C4-2B (cell line): Measurements from ENCODE around the gene UPF2.

ENCODE experiments used
- H3K27ac ChIP-seq: fragments of 450-650 bp; 2 replicates; pipeline ENCODE4 v1.5.1; 2017
- ZFX ChIP-seq: fragments of 450-650 bp; IDR thresholded peaks from 2 replicates; pipeline ENCODE4 v1.6.1; 2017
- TF ChIP-seq, protein P1 (sequence below): fragments of 450-650 bp; conservative IDR thresholded peaks from 2 replicates; pipeline ENCODE4 v1.5.1; 2017; ENCODE audit warnings: mild to moderate bottlenecking

UPF2 gene

GRCh38 chr10:12031404-12031803, 11.2 kb downstream of the UPF2 start:
- no peak overlapping the region for H3K27ac ChIP-seq
- TF ChIP-seq ZFX, result no peak
- TF ChIP-seq, protein P1, sequence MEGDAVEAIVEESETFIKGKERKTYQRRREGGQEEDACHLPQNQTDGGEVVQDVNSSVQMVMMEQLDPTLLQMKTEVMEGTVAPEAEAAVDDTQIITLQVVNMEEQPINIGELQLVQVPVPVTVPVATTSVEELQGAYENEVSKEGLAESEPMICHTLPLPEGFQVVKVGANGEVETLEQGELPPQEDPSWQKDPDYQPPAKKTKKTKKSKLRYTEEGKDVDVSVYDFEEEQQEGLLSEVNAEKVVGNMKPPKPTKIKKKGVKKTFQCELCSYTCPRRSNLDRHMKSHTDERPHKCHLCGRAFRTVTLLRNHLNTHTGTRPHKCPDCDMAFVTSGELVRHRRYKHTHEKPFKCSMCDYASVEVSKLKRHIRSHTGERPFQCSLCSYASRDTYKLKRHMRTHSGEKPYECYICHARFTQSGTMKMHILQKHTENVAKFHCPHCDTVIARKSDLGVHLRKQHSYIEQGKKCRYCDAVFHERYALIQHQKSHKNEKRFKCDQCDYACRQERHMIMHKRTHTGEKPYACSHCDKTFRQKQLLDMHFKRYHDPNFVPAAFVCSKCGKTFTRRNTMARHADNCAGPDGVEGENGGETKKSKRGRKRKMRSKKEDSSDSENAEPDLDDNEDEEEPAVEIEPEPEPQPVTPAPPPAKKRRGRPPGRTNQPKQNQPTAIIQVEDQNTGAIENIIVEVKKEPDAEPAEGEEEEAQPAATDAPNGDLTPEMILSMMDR, result no peak

DNA sequence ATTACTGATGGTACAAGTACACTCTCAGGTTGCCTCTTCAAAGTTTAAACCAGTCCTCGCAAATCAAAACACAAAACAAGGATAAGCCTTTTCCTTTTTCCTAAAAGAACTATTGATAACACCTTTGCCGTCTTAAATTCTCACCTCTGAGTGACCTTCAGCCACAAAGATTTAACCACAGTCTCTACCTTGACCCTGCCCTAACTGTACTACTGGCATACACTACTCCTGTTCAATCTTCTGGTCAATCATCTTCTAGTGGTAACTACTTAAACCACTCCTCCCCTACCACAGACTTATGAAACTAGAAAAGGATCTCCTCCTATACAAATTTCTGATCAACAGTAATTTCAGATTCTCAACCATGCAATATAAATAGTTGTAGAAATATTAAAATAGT, 15.1 kb downstream of the UPF2 start:
- no peak overlapping the region for H3K27ac ChIP-seq
- TF ChIP-seq, protein P1, result no peak
- TF ChIP-seq ZFX, result no peak

DNA sequence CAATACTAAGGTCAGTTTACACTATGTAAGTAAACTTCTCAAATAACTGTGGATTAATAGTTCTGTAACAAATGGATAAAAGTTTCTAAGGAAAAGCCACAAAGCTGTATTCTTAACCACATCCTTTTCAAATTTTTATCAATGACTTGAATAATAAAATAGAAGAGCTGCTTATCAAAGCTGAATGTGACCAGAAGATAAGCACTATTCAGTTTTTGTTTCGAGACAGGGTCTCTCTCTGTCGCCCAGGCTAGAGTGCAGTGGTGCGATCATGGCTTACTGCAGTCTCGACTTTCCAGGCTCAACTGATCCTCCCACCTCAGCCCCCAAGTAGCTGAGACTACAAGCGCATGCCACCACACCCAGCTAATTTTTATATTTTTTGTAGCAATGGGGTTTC, 17.0 kb downstream of the UPF2 start:
- no peak for TF ChIP-seq ZFX
- TF ChIP-seq, protein P1, result no peak
- H3K27ac ChIP-seq, result no peak overlapping the region

DNA sequence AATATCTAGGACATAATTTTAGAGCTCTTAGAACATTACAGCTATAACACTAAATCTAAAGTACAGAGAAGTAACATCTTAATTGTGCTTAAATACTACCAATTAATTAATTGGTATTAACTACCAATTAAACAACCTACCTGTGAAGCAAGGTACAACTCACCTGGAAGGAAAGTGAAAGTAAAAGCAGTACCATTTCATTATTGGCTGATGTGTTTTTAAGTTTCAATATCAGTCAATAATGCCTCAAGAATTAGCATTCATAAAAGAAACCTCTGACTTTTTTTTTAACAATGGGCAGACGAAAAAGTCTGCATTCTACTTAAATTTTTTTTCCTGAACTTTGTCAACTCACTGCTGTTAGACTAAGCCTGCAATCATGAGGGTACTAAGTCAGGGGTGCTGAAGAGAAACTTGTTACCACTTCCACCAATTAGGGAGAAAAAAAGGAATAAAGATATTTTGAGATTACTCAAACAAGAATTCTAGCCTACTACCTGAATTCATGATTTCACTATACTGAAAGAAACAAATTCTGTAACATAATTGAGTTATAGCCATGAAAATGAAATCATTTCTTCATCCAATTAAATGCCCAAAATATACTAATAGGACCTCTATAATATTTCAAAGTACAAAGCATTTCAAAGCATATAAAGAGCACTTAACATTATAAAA, 19.9 kb downstream of the UPF2 start:
- H3K27ac ChIP-seq, result no peak overlapping the region
- TF ChIP-seq, protein P1, result no peak
- no peak for TF ChIP-seq ZFX

- TF ChIP-seq, protein P1, result no peak
- no peak for TF ChIP-seq ZFX
- H3K27ac ChIP-seq, result no peak overlapping the region
These were observed 22.0 kb downstream of the UPF2 start for GRCh38 chr10:12020574-12020973.

- no peak overlapping the region for H3K27ac ChIP-seq
- TF ChIP-seq, protein P1, result no peak
- no peak for TF ChIP-seq ZFX
These were observed 23.2 kb downstream of the UPF2 start for GRCh38 chr10:12019283-12019971.

- TF ChIP-seq ZFX, result no peak
- TF ChIP-seq, protein P1, result no peak
- no peak overlapping the region for H3K27ac ChIP-seq
These were observed 23.9 kb downstream of the UPF2 start for GRCh38 chr10:12018438-12019282.
